Gastrocnemius medialis (tissue), 4 donors: ENCODE results near the gene SRSF8.

ENCODE experiments used
- POLR2A ChIP-seq, 2 donors: fragments of 450-650 bp; IDR thresholded peaks; one replicate each; pipeline ENCODE4 v1.6.1; 2017; ENCODE audit warnings: antibody characterized with exemption in 2 of 2, mild to moderate bottlenecking in 2 of 2, moderate library complexity in 2 of 2
- TF ChIP-seq, protein P1 (sequence below), 5 experiments: fragments of 450-650 bp in 3 of 5; fragments of 200-600 bp in 2 of 5; sonication (generic) in 2 of 5; IDR thresholded peaks in 4 of 5; conservative IDR thresholded peaks in 1 of 5; 1 replicate in 4 of 5; 2 replicates in 1 of 5; pipeline ENCODE4 v1.5.1; 2016 to 2019; ENCODE audit warnings: antibody characterized with exemption in 5 of 5, mild to moderate bottlenecking in 3 of 5, moderate library complexity in 3 of 5

DNA sequence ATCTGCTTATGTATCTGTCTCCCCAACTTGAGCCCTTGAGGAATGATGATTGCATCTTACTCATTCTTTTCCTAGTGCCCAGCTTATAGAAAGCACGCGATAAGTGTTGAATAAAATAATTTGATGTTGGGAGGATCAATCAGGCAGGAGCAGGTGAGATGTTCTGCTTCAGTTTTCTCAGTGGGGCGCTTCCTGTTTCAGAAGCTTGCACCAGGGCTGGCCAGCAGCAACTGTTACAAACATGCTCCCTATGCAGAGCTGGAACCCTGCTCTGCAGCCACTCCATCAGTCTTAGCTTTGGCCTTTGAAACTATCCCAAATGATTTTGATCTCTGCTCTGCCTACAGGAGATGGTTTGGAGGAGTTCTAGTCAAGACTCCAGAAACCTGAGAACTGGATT, 26.8 kb downstream of the SRSF8 start:
- TF ChIP-seq, protein P1, sequence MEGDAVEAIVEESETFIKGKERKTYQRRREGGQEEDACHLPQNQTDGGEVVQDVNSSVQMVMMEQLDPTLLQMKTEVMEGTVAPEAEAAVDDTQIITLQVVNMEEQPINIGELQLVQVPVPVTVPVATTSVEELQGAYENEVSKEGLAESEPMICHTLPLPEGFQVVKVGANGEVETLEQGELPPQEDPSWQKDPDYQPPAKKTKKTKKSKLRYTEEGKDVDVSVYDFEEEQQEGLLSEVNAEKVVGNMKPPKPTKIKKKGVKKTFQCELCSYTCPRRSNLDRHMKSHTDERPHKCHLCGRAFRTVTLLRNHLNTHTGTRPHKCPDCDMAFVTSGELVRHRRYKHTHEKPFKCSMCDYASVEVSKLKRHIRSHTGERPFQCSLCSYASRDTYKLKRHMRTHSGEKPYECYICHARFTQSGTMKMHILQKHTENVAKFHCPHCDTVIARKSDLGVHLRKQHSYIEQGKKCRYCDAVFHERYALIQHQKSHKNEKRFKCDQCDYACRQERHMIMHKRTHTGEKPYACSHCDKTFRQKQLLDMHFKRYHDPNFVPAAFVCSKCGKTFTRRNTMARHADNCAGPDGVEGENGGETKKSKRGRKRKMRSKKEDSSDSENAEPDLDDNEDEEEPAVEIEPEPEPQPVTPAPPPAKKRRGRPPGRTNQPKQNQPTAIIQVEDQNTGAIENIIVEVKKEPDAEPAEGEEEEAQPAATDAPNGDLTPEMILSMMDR (IDR thresholded peaks at IDR 0.05 in 4 of 5, conservative IDR thresholded peaks at IDR 0.05 in 1 of 5) = no peak
- TF ChIP-seq POLR2A (IDR thresholded peaks at IDR 0.05) = no peak
